Mammary epithelial cell (primary cell): ENCODE measurements around the gene ANTXR2.

Experiments
- EZH2 ChIP-seq: IDR thresholded peaks from 2 replicates; pipeline ENCODE4 v1.6.1; 2012; ENCODE audit warnings: low read length, inconsistent platforms, borderline replicate concordance
- TF ChIP-seq, protein P1 (sequence below), 2 donors: IDR thresholded peaks in 1 of 2; conservative IDR thresholded peaks in 1 of 2; 2 replicates each; pipeline ENCODE4 v1.5.1; 2011 to 2012; ENCODE audit warnings: inconsistent platforms in 2 of 2, low read length in 2 of 2, mild to moderate bottlenecking in 2 of 2, control low read depth in 1 of 2, low read depth in 1 of 2; ENCODE audit not compliant: insufficient read depth in 1 of 2; ENCODE audit errors: extremely low read depth in 1 of 2

GRCh38 chr4:79863333-79863732, 209.7 kb downstream of the ANTXR2 start:
- TF ChIP-seq EZH2 = no peak
- TF ChIP-seq, protein P1, sequence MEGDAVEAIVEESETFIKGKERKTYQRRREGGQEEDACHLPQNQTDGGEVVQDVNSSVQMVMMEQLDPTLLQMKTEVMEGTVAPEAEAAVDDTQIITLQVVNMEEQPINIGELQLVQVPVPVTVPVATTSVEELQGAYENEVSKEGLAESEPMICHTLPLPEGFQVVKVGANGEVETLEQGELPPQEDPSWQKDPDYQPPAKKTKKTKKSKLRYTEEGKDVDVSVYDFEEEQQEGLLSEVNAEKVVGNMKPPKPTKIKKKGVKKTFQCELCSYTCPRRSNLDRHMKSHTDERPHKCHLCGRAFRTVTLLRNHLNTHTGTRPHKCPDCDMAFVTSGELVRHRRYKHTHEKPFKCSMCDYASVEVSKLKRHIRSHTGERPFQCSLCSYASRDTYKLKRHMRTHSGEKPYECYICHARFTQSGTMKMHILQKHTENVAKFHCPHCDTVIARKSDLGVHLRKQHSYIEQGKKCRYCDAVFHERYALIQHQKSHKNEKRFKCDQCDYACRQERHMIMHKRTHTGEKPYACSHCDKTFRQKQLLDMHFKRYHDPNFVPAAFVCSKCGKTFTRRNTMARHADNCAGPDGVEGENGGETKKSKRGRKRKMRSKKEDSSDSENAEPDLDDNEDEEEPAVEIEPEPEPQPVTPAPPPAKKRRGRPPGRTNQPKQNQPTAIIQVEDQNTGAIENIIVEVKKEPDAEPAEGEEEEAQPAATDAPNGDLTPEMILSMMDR (conservative IDR thresholded peaks at IDR 0.05 in 1 of 2, IDR thresholded peaks at IDR 0.05 in 1 of 2; ENCODE audit: extremely low read depth in 1 of 2, insufficient read depth in 1 of 2, low read depth in 1 of 2, low read length in 2 of 2) = no peak
